Testis (tissue), 2 donors: ENCODE data around the gene RXYLT1.

ENCODE experiments used
- POLR2A ChIP-seq: fragments of 450-650 bp; IDR thresholded peaks from one replicate; pipeline ENCODE4 v1.6.1; 2017; ENCODE audit warnings: antibody characterized with exemption, mild to moderate bottlenecking, moderate library complexity
- TF ChIP-seq, protein P1 (sequence below), 3 experiments: fragments of 450-650 bp in 2 of 3; fragments of 200-600 bp in 1 of 3; sonication (generic) in 1 of 3; IDR thresholded peaks; one replicate each; pipeline ENCODE4 v1.5.1; 2016 to 2019; ENCODE audit warnings: antibody characterized with exemption in 3 of 3, mild to moderate bottlenecking in 2 of 3, moderate library complexity in 1 of 3

DNA sequence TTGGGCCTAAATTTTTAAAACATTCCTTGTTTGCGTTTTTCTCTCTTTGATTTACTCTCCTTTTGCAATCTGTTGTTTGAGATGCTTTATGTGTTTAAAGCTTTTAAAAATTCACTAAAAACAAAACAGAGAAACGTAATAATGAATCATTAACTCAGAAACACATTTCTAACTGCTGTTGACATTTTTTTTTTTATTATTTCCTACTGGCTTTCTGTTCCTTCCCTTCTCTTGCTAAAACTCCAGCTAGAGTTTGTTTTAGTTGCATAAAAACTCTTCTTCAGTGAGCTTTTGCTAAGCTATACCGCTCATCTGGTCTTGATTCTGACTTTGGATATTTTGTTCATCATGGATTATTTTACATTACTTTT is 35.8 kb downstream of the RXYLT1 start:
- TF ChIP-seq, protein P1, sequence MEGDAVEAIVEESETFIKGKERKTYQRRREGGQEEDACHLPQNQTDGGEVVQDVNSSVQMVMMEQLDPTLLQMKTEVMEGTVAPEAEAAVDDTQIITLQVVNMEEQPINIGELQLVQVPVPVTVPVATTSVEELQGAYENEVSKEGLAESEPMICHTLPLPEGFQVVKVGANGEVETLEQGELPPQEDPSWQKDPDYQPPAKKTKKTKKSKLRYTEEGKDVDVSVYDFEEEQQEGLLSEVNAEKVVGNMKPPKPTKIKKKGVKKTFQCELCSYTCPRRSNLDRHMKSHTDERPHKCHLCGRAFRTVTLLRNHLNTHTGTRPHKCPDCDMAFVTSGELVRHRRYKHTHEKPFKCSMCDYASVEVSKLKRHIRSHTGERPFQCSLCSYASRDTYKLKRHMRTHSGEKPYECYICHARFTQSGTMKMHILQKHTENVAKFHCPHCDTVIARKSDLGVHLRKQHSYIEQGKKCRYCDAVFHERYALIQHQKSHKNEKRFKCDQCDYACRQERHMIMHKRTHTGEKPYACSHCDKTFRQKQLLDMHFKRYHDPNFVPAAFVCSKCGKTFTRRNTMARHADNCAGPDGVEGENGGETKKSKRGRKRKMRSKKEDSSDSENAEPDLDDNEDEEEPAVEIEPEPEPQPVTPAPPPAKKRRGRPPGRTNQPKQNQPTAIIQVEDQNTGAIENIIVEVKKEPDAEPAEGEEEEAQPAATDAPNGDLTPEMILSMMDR (IDR thresholded peaks at IDR 0.05): no peak
- no peak for TF ChIP-seq POLR2A
